Measurements from ENCODE around the gene NISCH. TPM values are rescaled to one million over a fixed set of nuclear protein-coding genes. Genes with fewer than 3 reads are reported as not detected.

NISCH gene
- total and polyA plus RNA-seq, 2 donors (not counting 3 experiments of a cell fraction or from before 2014, with no cell fraction given) = 156 to 178 TPM

GRCh38 chr3:52498137-52499054 lies 43.0 kb downstream of the NISCH start:
- POLR2A ChIA-PET = interaction anchor here (0.5 to 1.2 kb wide), 2 partner anchors 13 to 84 kb away, joined by 3 to 16 read pairs; no protein-coding TSS in a partner anchor
- Histone ChIP-seq H2AFZ (ENCODE audit: low read depth, low read length) (no peak overlapping the region), H3K4me2 (ENCODE audit: insufficient read depth, low read length) (no peak overlapping the region), H3K9me1 (replicated peaks; ENCODE audit: control insufficient read depth, extremely low read depth, insufficient read depth, low read length) (no peaks in the 10 kb centered on the region), H3K4me3 (replicated peaks in 1 of 3; ENCODE audit: insufficient read depth in 1 of 3, low read depth in 1 of 3, low read length in 3 of 3) (no peak overlapping the region), H3K36me3 (ENCODE audit: control insufficient read depth in 2 of 2, extremely low read depth in 1 of 2, insufficient read depth in 2 of 2, low read length in 2 of 2) (peaks cover 4 to 17% of the 10 kb centered on the region in 2 experiments), H3K27ac (ENCODE audit: insufficient read depth, low read depth, low read length) (no peak overlapping the region), H3K27me3 (ENCODE audit: control insufficient read depth in 2 of 2, insufficient read depth in 2 of 2, low read length in 2 of 2) (no peaks in the 10 kb centered on the region), H3K9me3 (replicated peaks; ENCODE audit: control insufficient read depth, insufficient read depth, low read length) (no peaks in the 10 kb centered on the region), H3K79me2 (ENCODE audit: control insufficient read depth, insufficient read depth, low read length) (peaks cover 62% of the 10 kb centered on the region), H3K9ac (replicated peaks; ENCODE audit: extremely low read depth, insufficient read depth, low read length) (no peak overlapping the region), H4K20me1 (replicated peaks; ENCODE audit: control insufficient read depth, extremely low read depth, insufficient read depth, low read length) (no peaks in the 10 kb centered on the region), H3K4me1 (ENCODE audit: control insufficient read depth, extremely low read depth, insufficient read depth, low read length) (peaks cover 39% of the 10 kb centered on the region)
- CTCF ChIA-PET = interaction anchor here (0.9 to 2.4 kb wide), 3 partner anchors 13 to 34 kb away, joined by 3 to 8 read pairs (median 4); no protein-coding TSS in a partner anchor
- TF ChIP-seq POLR2AphosphoS5 (IDR thresholded peaks at IDR 0.05; ENCODE audit: insufficient read depth, low read depth, low read length) = no peak
- no peak for TF ChIP-seq GATA2 (IDR thresholded peaks at IDR 0.05; ENCODE audit: insufficient read depth, insufficient read length, low read depth, low read length)
- TF ChIP-seq JUN (IDR thresholded peaks at IDR 0.05; ENCODE audit: borderline replicate concordance, insufficient read depth, insufficient read length, low read depth) = no peak
- TF ChIP-seq CTCF (IDR thresholded peaks at IDR 0.05; ENCODE audit: extremely low read depth in 1 of 2, insufficient read depth in 1 of 2, low read depth in 1 of 2, low read length in 2 of 2) = no peak
- no peak for TF ChIP-seq POLR2A (IDR thresholded peaks at IDR 0.05; ENCODE audit: low read depth, low read length)
- TF ChIP-seq FOS (IDR thresholded peaks at IDR 0.05; ENCODE audit: borderline replicate concordance, insufficient read depth, low read length) = no peak
- no peak for TF ChIP-seq MYC (IDR thresholded peaks at IDR 0.05; ENCODE audit: low read depth, low read length)
- no peak for TF ChIP-seq MAX (IDR thresholded peaks at IDR 0.05; ENCODE audit: insufficient read depth, insufficient read length)
- no peak for TF ChIP-seq EZH2 (IDR thresholded peaks at IDR 0.05; ENCODE audit: borderline replicate concordance, low read depth, low read length, severe bottlenecking)
- no peak for DNase-seq (ENCODE audit: low read depth, low spot score)
- no TSS peak for BruUV-seq (replicated peaks)
- peak; percentile 12 for FAIRE-seq
- dilution Hi-C loops (cut with MboI; ENCODE audit: extremely low pct_ligation_motif_present, low sequenced_read_pairs) = no loop called here
- intact Hi-C loops (cut with micrococcal nuclease) = loop anchor here (5.0 kb wide), 1 partner anchor 41 kb away; the partner anchor contains the start of gene NISCH

Measured in endothelial cell of umbilical vein (primary cell).